OCI-LY3 (cell line): ENCODE results near the gene GPR65.

Experiments used
- CTCF ChIP-seq: fragments of 200-600, 300-600 bp; sonication (generic); IDR thresholded peaks from 2 replicates; pipeline ENCODE4 v1.5.1; 2014; ENCODE audit warnings: antibody characterized with exemption, low read length, low read depth
- EZH2phosphoT487 ChIP-seq: fragments of 200-600 bp; shearing (Covaris generic); IDR thresholded peaks from 2 replicates; pipeline ENCODE4 v1.6.1; 2018; ENCODE audit warnings: antibody characterized with exemption, mixed run types, low read depth

DNA sequence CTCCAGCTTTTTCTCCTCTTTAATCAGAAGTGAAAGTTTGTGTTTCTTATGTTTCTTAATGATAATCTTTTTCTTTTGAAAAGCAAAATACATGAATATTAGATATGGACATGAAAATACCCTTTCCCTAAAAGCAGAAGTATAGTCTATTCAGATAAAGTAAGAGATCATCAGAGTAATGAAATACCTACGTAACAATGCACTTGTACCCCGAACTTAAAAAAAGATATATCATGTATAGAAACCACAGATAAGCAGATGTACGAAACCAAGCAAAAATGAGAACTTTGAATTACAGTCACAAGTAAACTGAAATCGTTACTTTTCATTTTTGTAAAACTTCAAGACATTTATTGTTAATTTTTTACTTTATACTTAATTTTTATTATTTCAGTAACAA, 1.5 kb upstream of the GPR65 start:
- TF ChIP-seq CTCF (no peak), EZH2phosphoT487 (no peak)
